Measurements from ENCODE around the gene PRR30. TPM values are rescaled to one million over a fixed set of nuclear protein-coding genes. Genes with fewer than 3 reads are reported as not detected.
A peak's percentile ranks its signal among the peaks of the same experiment; 100 is the strongest.

Gene PRR30
- total RNA-seq, 2 experiments from 2014 or later, result not detected

DNA sequence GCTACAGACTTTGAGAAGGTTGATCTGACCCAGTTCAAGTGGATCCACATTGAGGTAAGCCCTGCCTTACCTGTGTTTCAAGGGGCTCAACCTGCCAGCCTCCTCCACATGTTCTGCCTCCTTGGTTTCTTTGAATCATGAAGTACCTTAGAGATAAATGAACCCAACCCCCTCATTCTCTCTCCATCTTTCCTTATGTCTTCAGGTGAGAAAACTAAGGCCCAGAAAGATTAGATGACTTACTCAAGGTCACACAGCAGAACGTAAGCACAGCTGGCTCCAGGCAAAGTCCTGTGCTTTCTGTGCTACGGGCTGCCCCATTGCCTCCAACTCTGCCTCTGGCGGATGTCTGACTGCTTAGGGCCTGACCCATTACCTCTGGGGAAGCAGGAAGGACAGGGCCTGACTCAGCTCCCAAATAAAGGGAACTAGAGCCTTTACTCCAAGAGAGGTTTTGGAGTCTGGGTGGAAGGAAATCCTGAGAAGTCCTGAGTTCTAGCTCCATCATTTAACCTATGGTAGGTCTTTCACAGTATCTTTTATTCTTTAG is 42.4 kb downstream of the PRR30 start:
- CTCF ChIA-PET, result interaction anchor here (1.1 to 7.8 kb wide), 9 partner anchors 8 to 208 kb away, joined by 3 to 74 read pairs (median 5); partner anchors contain the start of genes KHK and TRIM54
- Mint-ChIP-seq H3K27me3 (no peaks in the 10 kb centered on the region), H3K36me3 (no peaks in the 10 kb centered on the region), H3K4me1 (peaks cover 7% of the 10 kb centered on the region), H3K27ac (no peak overlapping the region), H3K9me3 (ENCODE audit: low read depth) (no peaks in the 10 kb centered on the region), H3K4me3 (no peak overlapping the region)
- ATAC-seq, result no peak
- DNase-seq, result no peak

- Mint-ChIP-seq H3K27me3 (no peaks in the 10 kb centered on the region), H3K4me1 (peaks cover 7% of the 10 kb centered on the region), H3K27ac (no peak overlapping the region), H3K36me3 (no peaks in the 10 kb centered on the region), H3K9me3 (ENCODE audit: low read depth) (no peaks in the 10 kb centered on the region), H3K4me3 (no peak overlapping the region)
- ATAC-seq, result peak; percentile 88
- CTCF ChIA-PET, result interaction anchor here (1.0 to 7.8 kb wide), 11 partner anchors 9 to 209 kb away, joined by 3 to 74 read pairs (median 4); partner anchors contain the start of genes KHK and TRIM54
- DNase-seq, result peak; percentile 65
Observed at GRCh38 chr2:27095745-27096651, 43.2 kb downstream of the PRR30 start.

GRCh38 chr2:27095427-27095744 is 43.8 kb downstream of the PRR30 start:
- CTCF ChIA-PET, result interaction anchor here (1.0 to 7.8 kb wide), 6 partner anchors 8 to 208 kb away, joined by 3 to 74 read pairs (median 11); partner anchors contain the start of genes KHK and TRIM54
- Mint-ChIP-seq H3K27ac (no peak overlapping the region), H3K4me3 (no peak overlapping the region), H3K27me3 (no peaks in the 10 kb centered on the region), H3K4me1 (peaks cover 7% of the 10 kb centered on the region), H3K9me3 (ENCODE audit: low read depth) (no peaks in the 10 kb centered on the region), H3K36me3 (no peaks in the 10 kb centered on the region)
- DNase-seq, result no peak
- no peak for ATAC-seq

- no peaks in the 10 kb centered on the region for H3K9me3 Mint-ChIP-seq (ENCODE audit: low read depth)
- DNase-seq (no peak), ATAC-seq (no peak)
- no peak overlapping the region for H3K27ac Mint-ChIP-seq
- no peak overlapping the region for H3K4me3 Mint-ChIP-seq
- no peaks in the 10 kb centered on the region for H3K36me3 Mint-ChIP-seq
- CTCF ChIA-PET, result no interaction called here
- H3K27me3 Mint-ChIP-seq, result no peaks in the 10 kb centered on the region
- peaks cover 10% of the 10 kb centered on the region for H3K4me1 Mint-ChIP-seq
Observed at GRCh38 chr2:27094353-27094984, 44.7 kb downstream of the PRR30 start.

GRCh38 chr2:27093430-27094352 is 45.5 kb downstream of the PRR30 start:
- H3K4me3 Mint-ChIP-seq, result no peak overlapping the region
- ATAC-seq, result no peak
- no peak for DNase-seq
- no peaks in the 10 kb centered on the region for H3K36me3 Mint-ChIP-seq
- H3K4me1 Mint-ChIP-seq, result peaks cover 10% of the 10 kb centered on the region
- no peaks in the 10 kb centered on the region for H3K27me3 Mint-ChIP-seq
- H3K27ac Mint-ChIP-seq, result no peak overlapping the region
- CTCF ChIA-PET, result no interaction called here
- no peaks in the 10 kb centered on the region for H3K9me3 Mint-ChIP-seq (ENCODE audit: low read depth)

DNA sequence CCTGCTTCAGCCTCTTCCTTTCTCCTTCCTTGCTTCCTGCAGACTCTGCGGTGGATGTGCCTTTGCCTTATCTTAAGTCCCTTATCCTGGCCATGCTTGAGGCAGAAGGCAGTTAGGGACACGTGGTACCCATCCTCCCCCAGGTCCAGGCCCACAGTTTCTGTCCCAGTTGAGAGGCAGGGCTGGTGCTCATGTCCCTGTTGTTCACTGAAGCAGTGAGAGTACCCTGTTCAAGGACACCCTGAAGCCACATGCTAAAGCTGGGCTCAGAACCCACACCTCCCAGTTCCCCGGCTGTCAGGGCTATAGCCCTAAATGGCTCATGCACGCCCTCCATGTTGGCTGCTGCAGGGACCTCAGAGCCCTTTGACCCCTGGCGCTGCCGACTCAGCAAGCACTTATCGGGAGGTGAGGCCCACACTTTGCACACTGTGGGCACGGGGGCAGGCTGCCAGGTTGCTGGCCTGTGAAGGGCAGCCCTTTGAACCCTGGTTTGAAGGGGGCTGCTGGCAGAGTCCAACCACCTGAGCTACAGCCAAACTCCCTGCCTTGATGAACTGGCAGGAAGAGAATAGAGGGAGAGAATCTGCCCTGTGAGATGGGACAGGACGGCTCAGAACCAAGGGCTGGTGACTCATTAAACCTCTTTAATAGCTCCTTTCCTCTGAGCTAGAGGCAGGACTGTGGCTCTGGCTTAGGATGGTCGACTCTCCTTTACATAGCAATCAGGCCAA is 46.3 kb downstream of the PRR30 start:
- Mint-ChIP-seq H3K9me3 (ENCODE audit: low read depth) (no peaks in the 10 kb centered on the region), H3K27me3 (no peaks in the 10 kb centered on the region), H3K27ac (no peak overlapping the region), H3K4me3 (no peak overlapping the region), H3K36me3 (no peaks in the 10 kb centered on the region), H3K4me1 (peaks cover 10% of the 10 kb centered on the region)
- DNase-seq, result no peak
- CTCF ChIA-PET, result no interaction called here
- ATAC-seq, result no peak

DNA sequence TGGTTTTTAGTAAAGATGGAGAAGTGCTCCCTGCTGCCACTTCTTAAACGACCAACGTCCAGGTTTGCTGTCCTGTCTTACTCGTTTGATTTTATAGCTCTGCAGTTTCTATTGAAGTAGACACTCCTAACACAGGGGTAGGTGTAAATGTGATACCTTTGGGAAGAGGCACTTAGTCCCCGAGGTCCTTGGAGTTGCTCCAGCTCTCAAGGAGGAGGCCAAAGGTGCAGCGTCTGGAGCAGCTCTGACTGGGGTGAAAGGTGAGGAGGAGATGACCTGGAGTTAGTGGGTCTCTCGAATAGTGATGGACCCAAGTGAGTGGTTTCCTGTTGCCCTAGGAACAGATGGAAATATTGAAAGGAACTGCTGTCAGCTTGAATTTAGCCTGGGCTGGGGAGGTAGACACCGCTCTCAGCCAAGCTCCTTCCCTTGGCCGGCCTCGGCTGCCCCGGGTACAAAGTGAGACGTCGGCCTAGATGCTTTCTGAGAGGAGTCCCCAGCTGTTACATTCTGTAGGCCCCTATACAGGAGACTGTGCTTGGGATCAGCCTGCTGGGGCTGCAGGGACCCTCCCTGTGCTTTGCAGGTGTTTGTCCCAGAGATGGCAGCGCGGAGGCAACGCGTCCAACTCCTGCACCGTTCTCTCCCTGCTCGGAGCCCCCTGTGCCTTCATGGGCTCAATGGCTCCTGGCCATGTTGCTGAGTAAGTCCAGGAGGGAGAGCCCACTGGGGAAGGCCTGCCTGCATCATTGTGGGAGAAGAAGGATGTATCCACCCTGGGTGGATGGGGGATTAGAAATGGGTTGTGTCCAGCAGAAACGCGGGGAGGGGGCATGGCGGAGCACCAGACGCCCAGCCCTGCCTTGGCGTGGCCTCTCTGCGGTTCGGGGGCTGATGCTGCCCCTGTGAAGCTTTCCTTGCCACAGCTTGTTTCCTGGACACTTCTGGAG is 47.2 kb downstream of the PRR30 start:
- no peaks in the 10 kb centered on the region for H3K36me3 Mint-ChIP-seq
- H3K4me3 Mint-ChIP-seq, result no peak overlapping the region
- no peaks in the 10 kb centered on the region for H3K9me3 Mint-ChIP-seq (ENCODE audit: low read depth)
- CTCF ChIA-PET, result interaction anchor here (0.6 to 1.0 kb wide), 2 partner anchors 113 to 130 kb away, joined by 3 to 4 read pairs; no protein-coding TSS in a partner anchor
- peaks cover 18% of the 10 kb centered on the region for H3K4me1 Mint-ChIP-seq
- no peak for ATAC-seq
- DNase-seq, result no peak
- no peak overlapping the region for H3K27ac Mint-ChIP-seq
- H3K27me3 Mint-ChIP-seq, result no peaks in the 10 kb centered on the region

DNA sequence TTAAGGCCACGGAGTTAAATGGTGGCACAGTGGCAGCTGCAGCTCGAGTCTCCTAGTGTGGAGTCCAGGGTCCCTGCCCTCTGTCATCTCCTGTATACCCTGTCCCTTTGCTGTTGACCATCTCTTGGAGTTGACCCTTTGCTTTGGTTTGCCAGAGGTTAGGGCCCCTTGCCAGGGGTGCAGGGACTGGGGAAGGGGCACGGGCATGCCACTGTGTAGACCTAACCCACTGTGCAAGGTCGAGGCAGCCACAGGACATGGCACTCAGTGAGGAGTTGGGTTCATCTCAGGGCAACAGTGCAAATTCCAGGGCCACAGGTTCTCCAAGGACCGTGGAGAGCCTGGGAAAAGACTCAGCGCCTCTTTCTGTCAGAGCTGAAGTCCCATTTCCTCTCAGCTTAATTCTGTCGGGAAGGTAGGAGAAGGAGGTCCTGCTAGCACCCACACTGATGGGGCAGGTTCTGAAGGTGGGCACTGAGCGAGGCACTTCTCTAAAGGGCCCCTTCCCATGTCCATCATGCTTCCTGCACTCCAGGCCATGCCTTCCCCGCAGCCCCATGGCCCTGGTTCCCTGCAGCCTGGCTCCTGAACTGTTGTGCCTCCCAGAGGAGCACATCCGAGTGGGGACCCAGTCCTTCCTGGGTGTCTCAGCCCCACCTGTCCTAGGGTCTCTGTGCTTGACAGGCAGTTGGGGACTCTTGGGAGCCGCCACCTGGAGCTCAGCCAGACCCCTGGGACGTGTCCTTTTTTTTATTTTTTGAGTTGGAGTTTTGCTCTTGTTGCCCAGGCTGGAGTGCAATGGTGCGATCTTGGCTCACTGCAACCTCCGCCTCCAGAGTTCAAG is 49.9 kb downstream of the PRR30 start:
- ATAC-seq, result no peak
- Mint-ChIP-seq H3K27me3 (no peaks in the 10 kb centered on the region), H3K4me1 (peaks cover 19% of the 10 kb centered on the region), H3K4me3 (no peak overlapping the region), H3K9me3 (ENCODE audit: low read depth) (no peaks in the 10 kb centered on the region), H3K36me3 (no peaks in the 10 kb centered on the region), H3K27ac (no peak overlapping the region)
- DNase-seq, result no peak
- CTCF ChIA-PET, result interaction anchor here (0.7 to 5.6 kb wide), 5 partner anchors 10 to 191 kb away, joined by 3 to 37 read pairs (median 9); partner anchors contain the start of gene PREB

DNA sequence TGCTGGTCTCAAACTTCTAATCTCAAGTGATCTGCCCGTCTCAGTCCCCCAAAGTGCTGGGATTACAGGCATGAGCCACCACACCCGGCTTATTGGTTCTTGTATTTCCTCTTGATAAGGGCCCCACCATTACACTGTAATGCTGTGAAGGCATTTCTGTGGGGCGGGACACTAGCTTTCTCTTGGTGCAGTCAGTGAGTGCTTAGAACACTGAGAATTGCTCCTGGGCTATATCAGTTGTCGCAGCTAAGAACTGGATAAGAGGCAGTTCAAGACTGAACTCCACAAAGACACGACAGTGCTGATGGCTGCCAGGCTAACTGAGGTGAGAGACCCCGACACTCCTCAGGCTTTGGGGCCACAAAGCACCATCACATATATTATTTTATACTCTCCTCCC is 50.6 kb downstream of the PRR30 start:
- Mint-ChIP-seq H3K4me1 (peaks cover 22% of the 10 kb centered on the region), H3K36me3 (no peaks in the 10 kb centered on the region), H3K4me3 (no peak overlapping the region), H3K27me3 (no peaks in the 10 kb centered on the region), H3K9me3 (ENCODE audit: low read depth) (no peaks in the 10 kb centered on the region), H3K27ac (no peak overlapping the region)
- CTCF ChIA-PET, result interaction anchor here (1.8 to 5.6 kb wide), 6 partner anchors 9 to 191 kb away, joined by 7 to 40 read pairs (median 21); partner anchors contain the start of genes AGBL5 and PREB
- DNase-seq (no peak), ATAC-seq (no peak)

- Mint-ChIP-seq H3K27me3 (no peaks in the 10 kb centered on the region), H3K27ac (no peak overlapping the region), H3K4me3 (peak overlapping the region; percentile 78), H3K9me3 (ENCODE audit: low read depth) (no peaks in the 10 kb centered on the region), H3K36me3 (no peaks in the 10 kb centered on the region), H3K4me1 (peaks cover 22% of the 10 kb centered on the region)
- CTCF ChIA-PET, result interaction anchor here (0.7 to 5.6 kb wide), 11 partner anchors 9 to 217 kb away, joined by 3 to 40 read pairs (median 8); partner anchors contain the start of genes ABHD1, AGBL5, OST4 and PREB
- DNase-seq, result no peak
- no peak for ATAC-seq
Observed at GRCh38 chr2:27087823-27088410, 51.3 kb downstream of the PRR30 start.

Measured in activated CD8-positive, alpha-beta memory T cell treated with anti-CD3 and anti-CD28 coated beads, Interleukin-2, amount 10 ng/mL, durations not matched to agents 7 days and 5 days (primary cell).